H9 (cell line): ENCODE data around the gene SFTPB. TPM values are rescaled to one million over a fixed set of nuclear protein-coding genes. Genes with fewer than 3 reads are reported as not detected.

Experiments used
- DNase-seq: peaks from one replicate; pipeline ENCODE4 v3.0.0-alpha.2; 2017
- H2AFZ ChIP-seq: one replicate; pipeline ENCODE4 v1.6.1; 2013; ENCODE audit warnings: mild to moderate bottlenecking, low read length, control low read depth, moderate library complexity
- H2AK5ac ChIP-seq: 2 replicates; pipeline ENCODE4 v1.6.1; 2013; ENCODE audit warnings: low read length, control low read depth, mixed read lengths; ENCODE audit not compliant: insufficient read length
- H2BK120ac ChIP-seq: one replicate; pipeline ENCODE4 v1.6.1; 2013; ENCODE audit warnings: low read depth, mild to moderate bottlenecking, low read length, control low read depth, inconsistent platforms; ENCODE audit not compliant: poor library complexity, severe bottlenecking
- H2BK12ac ChIP-seq: 2 replicates; pipeline ENCODE4 v1.6.1; 2013; ENCODE audit warnings: low read length, control low read depth, mixed read lengths, low read depth; ENCODE audit not compliant: insufficient read length
- H2BK15ac ChIP-seq: 2 replicates; pipeline ENCODE4 v1.6.1; 2013; ENCODE audit warnings: low read depth, low read length, control low read depth
- H2BK20ac ChIP-seq: one replicate; pipeline ENCODE4 v1.6.1; 2013; ENCODE audit warnings: low read depth, mild to moderate bottlenecking, low read length, control low read depth, inconsistent platforms; ENCODE audit not compliant: poor library complexity, severe bottlenecking
- H2BK5ac ChIP-seq: 2 replicates; pipeline ENCODE4 v1.6.1; 2013; ENCODE audit warnings: low read length, control low read depth, mixed read lengths; ENCODE audit not compliant: insufficient read length
- H3K14ac ChIP-seq: 2 replicates; pipeline ENCODE4 v1.6.1; 2013; ENCODE audit warnings: low read length, control low read depth; ENCODE audit not compliant: insufficient read depth
- H3K18ac ChIP-seq: 2 replicates; pipeline ENCODE4 v1.6.1; 2013; ENCODE audit warnings: low read depth, mild to moderate bottlenecking, mixed read lengths, low read length, control low read depth; ENCODE audit not compliant: insufficient read length
- H3K23ac ChIP-seq: 2 replicates; pipeline ENCODE4 v1.6.1; 2013; ENCODE audit warnings: low read length, control low read depth, mixed read lengths, low read depth; ENCODE audit not compliant: insufficient read length
- H3K23me2 ChIP-seq: 2 replicates; pipeline ENCODE4 v1.6.1; 2013; ENCODE audit warnings: low read depth, mild to moderate bottlenecking, mixed read lengths, low read length, control low read depth; ENCODE audit not compliant: insufficient read length, poor library complexity, severe bottlenecking
- H3K27ac ChIP-seq: 2 replicates; pipeline ENCODE4 v1.5.1; 2013; ENCODE audit warnings: low read length, control low read depth, mixed read lengths, low read depth; ENCODE audit not compliant: insufficient read length
- H3K27me3 ChIP-seq: 2 replicates; pipeline ENCODE4 v1.6.1; 2013; ENCODE audit warnings: low read length, control low read depth, inconsistent platforms; ENCODE audit not compliant: insufficient read depth
- H3K4ac ChIP-seq: 2 replicates; pipeline ENCODE4 v1.6.1; 2013; ENCODE audit warnings: low read depth, mild to moderate bottlenecking, control low read depth, inconsistent platforms, low read length, moderate library complexity
- H3K4me1 ChIP-seq: 2 replicates; pipeline ENCODE4 v1.6.1; 2013; ENCODE audit warnings: low read length, control low read depth, inconsistent platforms; ENCODE audit not compliant: insufficient read depth
- H3K4me2 ChIP-seq: 2 replicates; pipeline ENCODE4 v1.6.1; 2013; ENCODE audit warnings: low read length, control low read depth, mixed read lengths; ENCODE audit not compliant: insufficient read length, insufficient read depth
- H3K56ac ChIP-seq: 2 replicates; pipeline ENCODE4 v1.6.1; 2013; ENCODE audit warnings: low read depth, mild to moderate bottlenecking, mixed read lengths, low read length, control low read depth; ENCODE audit not compliant: insufficient read length
- H3K79me1 ChIP-seq: 2 replicates; pipeline ENCODE4 v1.6.1; 2013; ENCODE audit warnings: low read depth, mild to moderate bottlenecking, moderate library complexity, low read length, control low read depth, inconsistent platforms; ENCODE audit not compliant: insufficient read depth, poor library complexity, severe bottlenecking
- H3K79me2 ChIP-seq: 2 replicates; pipeline ENCODE4 v1.6.1; 2013; ENCODE audit warnings: low read length, control low read depth, inconsistent platforms; ENCODE audit not compliant: insufficient read depth
- H3K9ac ChIP-seq: 2 replicates; pipeline ENCODE4 v1.6.1; 2013; ENCODE audit warnings: low read length, control low read depth, mixed read lengths; ENCODE audit not compliant: insufficient read length; ENCODE audit errors: extremely low read depth
- H3K9me3 ChIP-seq: one replicate; pipeline ENCODE4 v1.6.1; 2013; ENCODE audit warnings: low read depth, low read length, inconsistent platforms; ENCODE audit not compliant: control insufficient read depth
- H3T11ph ChIP-seq: one replicate; pipeline ENCODE4 v1.6.1; 2013; ENCODE audit warnings: mild to moderate bottlenecking, low read length, control low read depth, inconsistent platforms
- H4K20me1 ChIP-seq: one replicate; pipeline ENCODE4 v1.6.1; 2013; ENCODE audit not compliant: control insufficient read depth, insufficient read length, insufficient read depth
- H4K5ac ChIP-seq: 2 replicates; pipeline ENCODE4 v1.6.1; 2013; ENCODE audit warnings: low read depth, mild to moderate bottlenecking, mixed read lengths, low read length, control low read depth; ENCODE audit not compliant: insufficient read length
- H4K8ac ChIP-seq: replicated peaks from 2 replicates; pipeline ENCODE4 v1.6.1; 2013; ENCODE audit warnings: low read length, control low read depth, mixed read lengths, low read depth; ENCODE audit not compliant: insufficient read length
- H4K91ac ChIP-seq: 2 replicates; pipeline ENCODE4 v1.6.1; 2013; ENCODE audit warnings: low read depth, mild to moderate bottlenecking, moderate library complexity, mixed read lengths, low read length, control low read depth; ENCODE audit not compliant: insufficient read length
- H3K27ac Mint-ChIP-seq, 3 experiments: 2 replicates in 2 of 3; 3 replicates in 1 of 3; pipeline ENCODE4 v1.8.0; 2020 to 2021; ENCODE audit warnings: mixed read lengths in 3 of 3, mild to moderate bottlenecking in 1 of 3, moderate library complexity in 1 of 3
- H3K27me3 Mint-ChIP-seq: 2 replicates; pipeline ENCODE4 v1.8.0; 2021; ENCODE audit warnings: low read depth, mild to moderate bottlenecking, moderate library complexity, mixed read lengths
- H3K36me3 Mint-ChIP-seq, 3 experiments: 2 replicates in 2 of 3; 3 replicates in 1 of 3; pipeline ENCODE4 v1.8.0; 2020 to 2021; ENCODE audit warnings: low read depth in 3 of 3, mixed read lengths in 3 of 3; ENCODE audit not compliant: insufficient read depth in 1 of 3
- H3K4me1 Mint-ChIP-seq, 2 experiments: 2 replicates each; pipeline ENCODE4 v1.8.0; 2020; ENCODE audit warnings: mixed read lengths in 2 of 2
- H3K4me3 Mint-ChIP-seq, 2 experiments: 2 replicates in 1 of 2; 3 replicates in 1 of 2; pipeline ENCODE4 v1.8.0; 2020 to 2021; ENCODE audit warnings: mild to moderate bottlenecking in 2 of 2, mixed read lengths in 2 of 2, moderate library complexity in 1 of 2
- H3K9me3 Mint-ChIP-seq, 2 experiments: 2 replicates in 1 of 2; 3 replicates in 1 of 2; pipeline ENCODE4 v1.8.0; 2020; ENCODE audit warnings: mild to moderate bottlenecking in 2 of 2, mixed read lengths in 2 of 2, moderate library complexity in 1 of 2
- WGBS: extraction: QIAGEN DNeasy Blood & Tissue Kit; methylation state at CpG from one replicate; pipeline ENCODE4 v1.1.7; 2013; ENCODE audit warnings: missing lambda C conversion rate, low lambda C conversion rate, mixed read lengths; ENCODE audit not compliant: insufficient read length; ENCODE audit errors: extremely low coverage; 5-methylcytosine and 5-hydroxymethylcytosine counted together
- total RNA-seq: library from RNA; stranded (reverse); gene quantifications from 2 replicates; pipeline ENCODE4 v1.2.1, GENCODE V29; 2021
- TF ChIP-seq, protein P1 (sequence below): fragments of 200-600 bp; sonication (generic); conservative IDR thresholded peaks from 3 replicates; pipeline ENCODE4 v1.8.0; 2021; ENCODE audit warnings: antibody characterized with exemption, mild to moderate bottlenecking

Gene SFTPB
- total RNA-seq, 1 experiment from 2014 or later = not detected

DNA sequence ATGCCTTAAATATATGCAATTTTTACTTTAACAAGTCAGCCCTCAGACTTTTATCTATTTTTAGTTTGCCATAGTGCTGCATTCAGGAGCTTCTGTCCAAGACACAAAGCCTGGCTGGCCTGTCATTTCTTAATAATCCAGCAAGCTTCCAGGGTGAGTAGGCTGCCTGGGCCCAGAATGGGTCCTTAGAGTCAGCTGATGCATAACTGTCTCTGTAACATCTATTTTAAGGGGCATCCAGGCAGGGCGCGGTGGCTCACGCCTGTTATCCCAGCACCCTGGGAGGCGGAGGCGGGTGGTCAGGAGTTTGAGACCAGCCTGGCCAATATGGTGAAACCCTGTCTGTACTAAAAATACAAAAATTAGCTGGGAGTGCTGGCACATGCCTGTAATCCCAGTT is 14.4 kb upstream of the SFTPB start:
- H3K23ac ChIP-seq = no peak overlapping the region
- no peak overlapping the region for H2BK12ac ChIP-seq
- WGBS = no CpG with 5 or more reads among the region's 5 CpGs
- Mint-ChIP-seq H3K9me3 (no peaks in the 10 kb centered on the region), H3K4me3 (no peak overlapping the region), H3K36me3 (no peaks in the 10 kb centered on the region), H3K4me1 (peaks cover 3 to 4% of the 10 kb centered on the region in 2 experiments), H3K27me3 (peaks cover 37% of the 10 kb centered on the region), H3K27ac (no peak overlapping the region)
- no peak overlapping the region for H2BK15ac ChIP-seq
- H3K56ac ChIP-seq = no peak overlapping the region
- no peak overlapping the region for H3K4me2 ChIP-seq
- H4K5ac ChIP-seq = no peak overlapping the region
- H3K9me3 ChIP-seq = no peaks in the 10 kb centered on the region
- no peak overlapping the region for H2AK5ac ChIP-seq
- H4K8ac ChIP-seq = no peak overlapping the region
- no peak overlapping the region for H2BK120ac ChIP-seq
- no peak overlapping the region for H3T11ph ChIP-seq
- H3K18ac ChIP-seq = no peak overlapping the region
- no peak overlapping the region for H2AFZ ChIP-seq
- no peaks in the 10 kb centered on the region for H3K79me2 ChIP-seq
- no peak overlapping the region for H3K14ac ChIP-seq
- peaks cover 2% of the 10 kb centered on the region for H4K20me1 ChIP-seq
- no peak overlapping the region for H3K9ac ChIP-seq
- H3K23me2 ChIP-seq = no peaks in the 10 kb centered on the region
- no peak overlapping the region for H2BK5ac ChIP-seq
- TF ChIP-seq, protein P1, sequence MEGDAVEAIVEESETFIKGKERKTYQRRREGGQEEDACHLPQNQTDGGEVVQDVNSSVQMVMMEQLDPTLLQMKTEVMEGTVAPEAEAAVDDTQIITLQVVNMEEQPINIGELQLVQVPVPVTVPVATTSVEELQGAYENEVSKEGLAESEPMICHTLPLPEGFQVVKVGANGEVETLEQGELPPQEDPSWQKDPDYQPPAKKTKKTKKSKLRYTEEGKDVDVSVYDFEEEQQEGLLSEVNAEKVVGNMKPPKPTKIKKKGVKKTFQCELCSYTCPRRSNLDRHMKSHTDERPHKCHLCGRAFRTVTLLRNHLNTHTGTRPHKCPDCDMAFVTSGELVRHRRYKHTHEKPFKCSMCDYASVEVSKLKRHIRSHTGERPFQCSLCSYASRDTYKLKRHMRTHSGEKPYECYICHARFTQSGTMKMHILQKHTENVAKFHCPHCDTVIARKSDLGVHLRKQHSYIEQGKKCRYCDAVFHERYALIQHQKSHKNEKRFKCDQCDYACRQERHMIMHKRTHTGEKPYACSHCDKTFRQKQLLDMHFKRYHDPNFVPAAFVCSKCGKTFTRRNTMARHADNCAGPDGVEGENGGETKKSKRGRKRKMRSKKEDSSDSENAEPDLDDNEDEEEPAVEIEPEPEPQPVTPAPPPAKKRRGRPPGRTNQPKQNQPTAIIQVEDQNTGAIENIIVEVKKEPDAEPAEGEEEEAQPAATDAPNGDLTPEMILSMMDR = no peak
- H3K4ac ChIP-seq = no peak overlapping the region
- no peak overlapping the region for H2BK20ac ChIP-seq
- DNase-seq = no peak
- no peaks in the 10 kb centered on the region for H3K79me1 ChIP-seq
- no peak overlapping the region for H3K27ac ChIP-seq
- H4K91ac ChIP-seq = no peak overlapping the region
- no peaks in the 10 kb centered on the region for H3K4me1 ChIP-seq
- no peaks in the 10 kb centered on the region for H3K27me3 ChIP-seq
